ENCODE measurements around the gene MYOD1.

Gene MYOD1

GRCh38 chr11:17702876-17703275 is 16.5 kb upstream of the MYOD1 start:
- DNase-seq (ENCODE audit: low spot score), result no peak

- no peak for DNase-seq (ENCODE audit: low spot score)
Observed at GRCh38 chr11:17703951-17704350, 15.4 kb upstream of the MYOD1 start.

GRCh38 chr11:17707830-17708229 is 11.5 kb upstream of the MYOD1 start:
- DNase-seq (ENCODE audit: low spot score), result no peak

GRCh38 chr11:17711836-17712235 is 7.5 kb upstream of the MYOD1 start:
- no peak for DNase-seq (ENCODE audit: low spot score)

GRCh38 chr11:17713851-17714250 is 5.5 kb upstream of the MYOD1 start:
- DNase-seq (ENCODE audit: low spot score), result no peak

- DNase-seq (ENCODE audit: low spot score), result no peak
Observed at GRCh38 chr11:17714356-17714854, 5.0 kb upstream of the MYOD1 start.

- no peak for DNase-seq (ENCODE audit: low spot score)
Observed at GRCh38 chr11:17714870-17715269, 4.5 kb upstream of the MYOD1 start.

GRCh38 chr11:17716807-17717206 is 2.6 kb upstream of the MYOD1 start:
- no peak for DNase-seq (ENCODE audit: low spot score)

- DNase-seq (ENCODE audit: low spot score), result no peak
Observed at GRCh38 chr11:17718015-17718414, 1.4 kb upstream of the MYOD1 start.

- DNase-seq (ENCODE audit: low spot score), result no peak
Observed at GRCh38 chr11:17718510-17718962, 835 bp upstream of the MYOD1 start.

GRCh38 chr11:17719938-17720795 is 796 bp downstream of the MYOD1 start:
- DNase-seq (ENCODE audit: low spot score), result peak; percentile 80

GRCh38 chr11:17720796-17721171 is 1.4 kb downstream of the MYOD1 start:
- no peak for DNase-seq (ENCODE audit: low spot score)

GRCh38 chr11:17721242-17721999 is 2.0 kb downstream of the MYOD1 start:
- DNase-seq (ENCODE audit: low spot score), result no peak

- no peak for DNase-seq (ENCODE audit: low spot score)
Observed at GRCh38 chr11:17722000-17722643, 2.8 kb downstream of the MYOD1 start.

GRCh38 chr11:17724020-17724908 is 4.9 kb downstream of the MYOD1 start:
- no peak for DNase-seq (ENCODE audit: low spot score)

- DNase-seq (ENCODE audit: low spot score), result no peak
Observed at GRCh38 chr11:17725174-17725573, 5.8 kb downstream of the MYOD1 start.

GRCh38 chr11:17730137-17730536 is 10.8 kb downstream of the MYOD1 start:
- DNase-seq (ENCODE audit: low spot score), result no peak

GRCh38 chr11:17730608-17731462 is 11.5 kb downstream of the MYOD1 start:
- peak; percentile 89 for DNase-seq (ENCODE audit: low spot score)

- DNase-seq (ENCODE audit: low spot score), result no peak
Observed at GRCh38 chr11:17733261-17733660, 13.9 kb downstream of the MYOD1 start.

- DNase-seq (ENCODE audit: low spot score), result peak; percentile 81
Observed at GRCh38 chr11:17734418-17734911, 15.1 kb downstream of the MYOD1 start, which contains the start of gene KCNC1. TSS of gene KCNC1 (plus strand) at chr11:17734781. CDS start at chr11:17736003, 1,222 bp downstream.

Measured in ecto neural progenitor cell (in vitro differentiated cells).